Measurements from ENCODE around the gene THG1L.

THG1L gene

DNA sequence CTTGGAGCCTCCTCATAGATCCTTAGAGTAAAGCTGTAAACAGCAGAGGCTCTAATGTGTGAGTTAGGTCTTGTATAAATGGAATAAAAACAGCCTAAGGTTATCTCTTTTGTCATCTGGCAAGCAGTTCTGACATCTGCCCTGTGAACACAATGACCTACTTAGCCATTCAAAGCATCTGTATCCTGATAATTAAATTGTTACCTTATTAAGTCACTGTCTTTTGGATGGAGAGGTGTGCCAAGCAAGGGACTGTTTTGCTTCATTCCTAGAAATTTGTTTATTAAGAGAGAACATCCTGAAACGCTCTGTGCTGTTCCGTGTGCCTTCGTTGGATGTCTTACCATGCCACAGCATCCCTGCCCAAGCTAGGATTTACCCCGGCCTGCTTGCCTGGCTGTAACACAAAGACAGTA is 13.8 kb downstream of the THG1L start:
- no peak for TF ChIP-seq CTCF (IDR thresholded peaks at IDR 0.05; ENCODE audit: insufficient read depth, low read length, missing control alignments)
- CTCF ChIA-PET = interaction anchor here (1.4 to 16.3 kb wide), 11 partner anchors 8 to 417 kb away, joined by 3 to 242 read pairs (median 34); partner anchors contain the start of genes C5orf52 and THG1L
- peak overlapping the region; percentile 80 for H3K4me3 ChIP-seq (ENCODE audit: low read depth, low read length)
- DNase-seq (ENCODE audit: low read depth, low spot score) = no peak
- POLR2A ChIA-PET = no interaction called here

DNA sequence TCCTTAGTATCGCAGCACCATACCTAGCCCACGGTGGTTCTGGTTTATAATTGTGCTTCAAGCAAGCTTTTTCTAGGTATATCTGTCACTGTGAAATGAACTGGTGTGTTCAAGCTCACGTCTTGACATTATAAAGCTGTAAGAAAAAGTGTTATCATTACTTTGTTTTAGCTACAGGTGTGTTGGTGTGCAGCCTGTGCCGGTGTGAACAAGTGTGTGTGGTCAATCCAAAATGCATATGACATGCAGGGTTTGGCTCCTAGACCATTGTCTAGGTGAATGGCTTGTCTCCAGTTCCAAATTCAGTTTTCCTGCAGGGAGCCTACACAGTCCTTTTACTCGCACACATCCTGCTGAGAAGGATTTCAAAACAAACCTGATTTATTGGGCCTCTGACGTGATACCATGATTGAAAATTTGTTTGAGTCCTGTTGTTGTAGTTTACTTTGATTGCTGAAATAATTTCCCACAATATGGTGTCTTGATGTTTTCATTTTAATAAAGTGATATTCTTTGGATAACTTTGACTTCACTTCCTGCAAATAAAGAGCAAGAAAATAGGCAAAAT is 16.0 kb downstream of the THG1L start:
- DNase-seq (ENCODE audit: low read depth, low spot score) = no peak
- CTCF ChIA-PET = interaction anchor here (1.8 to 16.3 kb wide), 4 partner anchors 14 to 419 kb away, joined by 7 to 242 read pairs (median 106); partner anchors contain the start of gene THG1L
- POLR2A ChIA-PET = no interaction called here
- H3K4me3 ChIP-seq (ENCODE audit: low read depth, low read length) = no peak overlapping the region
- TF ChIP-seq CTCF (IDR thresholded peaks at IDR 0.05; ENCODE audit: insufficient read depth, low read length, missing control alignments) = no peak

GRCh38 chr5:157747766-157748700 is 16.8 kb downstream of the THG1L start:
- no peak overlapping the region for H3K4me3 ChIP-seq (ENCODE audit: low read depth, low read length)
- ChIA-PET POLR2A (no interaction called here), CTCF (interaction anchor here (0.6 to 16.3 kb wide), 13 partner anchors 9 to 1384 kb away, joined by 3 to 242 read pairs (median 4); no protein-coding TSS in a partner anchor)

GRCh38 chr5:157748760-157749461 is 17.7 kb downstream of the THG1L start:
- ChIA-PET POLR2A (interaction anchor here (0.6 kb wide), 1 partner anchor 151 kb away, joined by 3 read pairs; no protein-coding TSS in a partner anchor), CTCF (interaction anchor here (0.8 to 16.3 kb wide), 12 partner anchors 10 to 1384 kb away, joined by 3 to 242 read pairs (median 4); no protein-coding TSS in a partner anchor)
- TF ChIP-seq CTCF (IDR thresholded peaks at IDR 0.05; ENCODE audit: insufficient read depth, low read length, missing control alignments) = no peak

More at GRCh38 chr5:157747766-157748700, 16.8 kb downstream of the THG1L start:
- DNase-seq (ENCODE audit: low read depth, low spot score) = no peak
- TF ChIP-seq CTCF (IDR thresholded peaks at IDR 0.05; ENCODE audit: insufficient read depth, low read length, missing control alignments) = no peak

DNA sequence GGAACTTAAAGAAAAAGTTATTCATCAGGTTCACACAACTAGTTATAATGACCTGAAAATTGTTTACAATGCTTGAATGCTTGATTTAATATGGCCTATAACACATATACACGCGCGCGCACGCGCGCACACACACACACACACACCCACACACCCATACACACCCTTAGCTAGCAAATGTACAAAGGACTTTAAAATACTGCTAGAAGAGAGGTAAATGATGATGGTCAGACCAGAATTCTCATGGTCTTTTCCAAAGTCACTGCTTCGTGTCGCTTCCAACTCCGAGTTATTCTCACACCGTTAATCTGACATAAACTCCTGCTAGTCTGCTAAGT is 18.2 kb downstream of the THG1L start:
- H3K4me3 ChIP-seq (ENCODE audit: low read depth, low read length) = no peak overlapping the region
- POLR2A ChIA-PET = no interaction called here
- no peak for DNase-seq (ENCODE audit: low read depth, low spot score)
- no peak for TF ChIP-seq CTCF (IDR thresholded peaks at IDR 0.05; ENCODE audit: insufficient read depth, low read length, missing control alignments)
- CTCF ChIA-PET = interaction anchor here (1.0 to 16.3 kb wide), 5 partner anchors 11 to 1384 kb away, joined by 3 to 242 read pairs (median 5); no protein-coding TSS in a partner anchor

More at GRCh38 chr5:157748760-157749461, 17.7 kb downstream of the THG1L start:
- DNase-seq (ENCODE audit: low read depth, low spot score) = peak; percentile 66
- H3K4me3 ChIP-seq (ENCODE audit: low read depth, low read length) = no peak overlapping the region
